Endodermal cell (in vitro differentiated cells): Measurements from ENCODE around the gene TMPO. TPM values are rescaled to one million over a fixed set of nuclear protein-coding genes. Genes with fewer than 3 reads are reported as not detected.

Source experiments
- DNase-seq: peaks from one replicate; pipeline ENCODE4 v3.0.0-alpha.2; 2017
- H3K27ac ChIP-seq: 2 replicates; pipeline ENCODE4 v1.5.1; 2013; ENCODE audit warnings: mild to moderate bottlenecking, low read depth, low read length, moderate library complexity
- H3K27me3 ChIP-seq: 2 replicates; pipeline ENCODE4 v1.6.1; 2013; ENCODE audit warnings: mild to moderate bottlenecking, low read length, moderate library complexity; ENCODE audit not compliant: insufficient read depth, control insufficient read depth, poor library complexity, severe bottlenecking
- H3K36me3 ChIP-seq: 2 replicates; pipeline ENCODE4 v1.7.0; 2013; ENCODE audit warnings: mild to moderate bottlenecking, low read length, moderate library complexity; ENCODE audit not compliant: control insufficient read depth, insufficient read depth
- H3K4me1 ChIP-seq: one replicate; pipeline ENCODE4 v1.7.0; 2013; ENCODE audit warnings: low read length; ENCODE audit not compliant: control insufficient read depth, insufficient read depth
- H3K4me3 ChIP-seq: 2 replicates; pipeline ENCODE4 v1.5.1; 2013; ENCODE audit warnings: mild to moderate bottlenecking, low read length, moderate library complexity
- H3K9ac ChIP-seq: 2 replicates; pipeline ENCODE4 v1.6.1; 2013; ENCODE audit warnings: mild to moderate bottlenecking, low read length, moderate library complexity; ENCODE audit not compliant: poor library complexity, severe bottlenecking; ENCODE audit errors: extremely low read depth
- H3K9me3 ChIP-seq: 2 replicates; pipeline ENCODE4 v1.6.1; 2013; ENCODE audit warnings: mild to moderate bottlenecking, low read length, moderate library complexity; ENCODE audit not compliant: control insufficient read depth
- H3K27ac Mint-ChIP-seq: 2 replicates; pipeline ENCODE4 v1.8.0; 2020; ENCODE audit warnings: mixed read lengths
- H3K27me3 Mint-ChIP-seq: 2 replicates; pipeline ENCODE4 v1.8.0; 2021; ENCODE audit warnings: mild to moderate bottlenecking, mixed read lengths; ENCODE audit not compliant: insufficient read depth
- H3K36me3 Mint-ChIP-seq: 2 replicates; pipeline ENCODE4 v1.8.0; 2020; ENCODE audit warnings: low read depth, mixed read lengths
- H3K4me1 Mint-ChIP-seq: 2 replicates; pipeline ENCODE4 v1.8.0; 2020; ENCODE audit warnings: mixed read lengths
- H3K4me3 Mint-ChIP-seq: 2 replicates; pipeline ENCODE4 v1.8.0; 2020; ENCODE audit warnings: mild to moderate bottlenecking, moderate library complexity, mixed read lengths
- H3K9me3 Mint-ChIP-seq: 2 replicates; pipeline ENCODE4 v1.8.0; 2020; ENCODE audit warnings: mild to moderate bottlenecking, mixed read lengths
- CTCF ChIP-seq: fragments of 200-600 bp; sonication (generic); conservative IDR thresholded peaks from 2 replicates; pipeline ENCODE4 v1.5.0; 2021; ENCODE audit warnings: antibody characterized with exemption, mild to moderate bottlenecking
- WGBS, 2 experiments: methylation state at CpG; one replicate each; pipeline versions ENCODE4 v1.1.5 to v1.1.7; 2013; ENCODE audit warnings: missing lambda C conversion rate in 2 of 2, mixed read lengths in 1 of 2; ENCODE audit not compliant: insufficient coverage in 1 of 2, insufficient read length in 1 of 2; 5-methylcytosine and 5-hydroxymethylcytosine counted together
- total RNA-seq, 2 donors: library from RNA; stranded (reverse); fragmentation: NEBNext Ultra II Directional in 1 of 2; extraction: Animal tissue kit (Norgen Biotek cat#: 25700) in 1 of 2; gene quantifications; 2 replicates in 1 of 2; 3 replicates in 1 of 2; pipeline ENCODE4 v1.2.1, GENCODE V29; 2021

The TMPO gene
- total RNA-seq, 2 donors from 2014 or later = 176 to 203 TPM

- Histone ChIP-seq H3K4me1 (no peaks in the 10 kb centered on the region), H3K9me3 (no peaks in the 10 kb centered on the region), H3K9ac (no peak overlapping the region), H3K27me3 (no peaks in the 10 kb centered on the region), H3K27ac (no peak overlapping the region), H3K36me3 (no peaks in the 10 kb centered on the region), H3K4me3 (no peak overlapping the region)
- 94 to 95% methylated on average over 3 of the region's 3 CpGs for WGBS, 2 experiments
- Mint-ChIP-seq H3K27ac (no peak overlapping the region), H3K4me1 (no peaks in the 10 kb centered on the region), H3K27me3 (no peaks in the 10 kb centered on the region), H3K36me3 (no peaks in the 10 kb centered on the region), H3K4me3 (no peak overlapping the region), H3K9me3 (no peaks in the 10 kb centered on the region)
- peak; percentile 24 for DNase-seq
- no peak for TF ChIP-seq CTCF
Measured at GRCh38 chr12:98471085-98471484, 44.3 kb upstream of the TMPO start.

GRCh38 chr12:98475565-98475908 is 39.9 kb upstream of the TMPO start:
- Mint-ChIP-seq H3K27me3 (peaks cover 2% of the 10 kb centered on the region), H3K4me3 (no peak overlapping the region), H3K9me3 (no peaks in the 10 kb centered on the region), H3K27ac (no peak overlapping the region), H3K36me3 (no peaks in the 10 kb centered on the region), H3K4me1 (no peaks in the 10 kb centered on the region)
- TF ChIP-seq CTCF = no peak
- H3K4me1 ChIP-seq = no peaks in the 10 kb centered on the region
- H3K36me3 ChIP-seq = no peaks in the 10 kb centered on the region
- H3K27me3 ChIP-seq = no peaks in the 10 kb centered on the region
- H3K9ac ChIP-seq = no peak overlapping the region
- no peak overlapping the region for H3K27ac ChIP-seq
- no peak overlapping the region for H3K4me3 ChIP-seq
- no peak for DNase-seq
- H3K9me3 ChIP-seq = no peaks in the 10 kb centered on the region

- Mint-ChIP-seq H3K4me1 (no peaks in the 10 kb centered on the region), H3K4me3 (no peak overlapping the region), H3K9me3 (peaks cover 8% of the 10 kb centered on the region), H3K27ac (no peak overlapping the region), H3K27me3 (peaks cover 4% of the 10 kb centered on the region), H3K36me3 (peaks cover 2% of the 10 kb centered on the region)
- no peak for TF ChIP-seq CTCF
- Histone ChIP-seq H3K9ac (no peak overlapping the region), H3K4me3 (no peak overlapping the region), H3K36me3 (no peaks in the 10 kb centered on the region), H3K27ac (no peak overlapping the region), H3K9me3 (no peaks in the 10 kb centered on the region), H3K4me1 (no peaks in the 10 kb centered on the region), H3K27me3 (no peaks in the 10 kb centered on the region)
- 93 to 95% methylated on average over 3 to 5 of the region's 5 CpGs for WGBS, 2 experiments
- DNase-seq = peak; percentile 20
Measured at GRCh38 chr12:98478606-98479005, 36.8 kb upstream of the TMPO start.
